HepG2 (cell line): ENCODE data around the gene ATP7B. TPM values are rescaled to one million over a fixed set of nuclear protein-coding genes. Genes with fewer than 3 reads are reported as not detected.

ENCODE experiments used
- CBFB ChIP-seq: sonication (generic); formaldehyde crosslinking; IDR thresholded peaks from 2 replicates; pipeline ENCODE4 v1.4.0; 2020; ENCODE audit warnings: missing genetic modification reagents
- FOXK1 ChIP-seq: sonication (generic); formaldehyde crosslinking; IDR thresholded peaks from 2 replicates; pipeline ENCODE4 v1.4.0; 2020; ENCODE audit warnings: low read depth, missing genetic modification reagents, borderline replicate concordance
- GTF2F1 ChIP-seq: fragments of 150-350 bp; IDR thresholded peaks from 2 replicates; pipeline ENCODE4 v1.6.1; 2014; ENCODE audit warnings: low read length
- MLLT10 ChIP-seq: sonication (generic); formaldehyde crosslinking; IDR thresholded peaks from 2 replicates; pipeline ENCODE4 v1.4.0; 2020; ENCODE audit warnings: missing genetic modification reagents
- POGZ ChIP-seq: sonication (generic); formaldehyde crosslinking; IDR thresholded peaks from 2 replicates; pipeline ENCODE4 v1.4.0; 2020; ENCODE audit warnings: mild to moderate bottlenecking, missing genetic modification reagents
- SAP130 ChIP-seq: IDR thresholded peaks from 2 replicates; pipeline ENCODE4 v1.6.1; 2016; ENCODE audit warnings: low read depth
- SMAD1 ChIP-seq: sonication (generic); formaldehyde crosslinking; IDR thresholded peaks from 2 replicates; pipeline ENCODE4 v1.4.0; 2020; ENCODE audit warnings: missing genetic modification reagents, low read depth, mild to moderate bottlenecking, borderline replicate concordance
- SMARCE1 ChIP-seq: fragments of 450-650 bp; IDR thresholded peaks from 2 replicates; pipeline ENCODE4 v1.6.1; 2017; ENCODE audit warnings: borderline replicate concordance
- SP140L ChIP-seq: sonication (generic); formaldehyde crosslinking; IDR thresholded peaks from 2 replicates; pipeline ENCODE4 v1.4.0; 2020; ENCODE audit warnings: missing genetic modification reagents, borderline replicate concordance
- ZFAT ChIP-seq: sonication (generic); formaldehyde crosslinking; conservative IDR thresholded peaks from 2 replicates; pipeline ENCODE4 v1.8.1; 2023; ENCODE audit warnings: missing genetic modification reagents, inconsistent platforms
- ZFP62 ChIP-seq: sonication (generic); formaldehyde crosslinking; IDR thresholded peaks from 2 replicates; pipeline ENCODE4 v1.4.0; 2020; ENCODE audit warnings: missing genetic modification reagents
- ZNF224 ChIP-seq: sonication (generic); formaldehyde crosslinking; IDR thresholded peaks from 2 replicates; pipeline ENCODE4 v1.5.0; 2020; ENCODE audit warnings: mild to moderate bottlenecking, missing genetic modification reagents
- ZNF331 ChIP-seq: sonication (generic); formaldehyde crosslinking; IDR thresholded peaks from 2 replicates; pipeline ENCODE4 v1.4.0; 2020; ENCODE audit warnings: missing genetic modification reagents
- ZNF558 ChIP-seq: sonication (generic); formaldehyde crosslinking; IDR thresholded peaks from 2 replicates; pipeline ENCODE4 v1.9.0; 2022; ENCODE audit warnings: mild to moderate bottlenecking, missing genetic modification reagents, borderline replicate concordance
- polyA plus RNA-seq, 8 experiments: library from polyadenylated mRNA; depleted of rRNA in 3 of 8; stranded (reverse) in 7 of 8; unstranded in 1 of 8; fragments of >200 nt; fragmentation: Illumina TruSeq in 4 of 8; extraction: Trizol in 4 of 8; gene quantifications; 2 replicates each; pipeline versions ENCODE4 v1.2.1 to v1.2.3, GENCODE V29; 2011 to 2016; ENCODE audit warnings: low read depth in 4 of 8, missing spikeins in 1 of 8, mixed read lengths in 1 of 8; ENCODE audit not compliant: insufficient read depth in 1 of 8
- total RNA-seq, 5 experiments: library from RNA; depleted of rRNA; stranded (reverse); fragments of >200 nt; fragmentation: Illumina TruSeq; extraction: Trizol; gene quantifications; 2 replicates each; pipeline ENCODE4 v1.2.3, GENCODE V29; 2016; ENCODE audit warnings: low read depth in 1 of 5
- TF ChIP-seq, protein P1 (sequence below), 2 experiments: sonication (generic) in 1 of 2; formaldehyde crosslinking in 1 of 2; IDR thresholded peaks; 2 replicates each; pipeline versions ENCODE4 v1.4.0 to v1.6.1; 2016 to 2020; ENCODE audit warnings: borderline replicate concordance in 1 of 2, low read depth in 1 of 2, mild to moderate bottlenecking in 1 of 2, missing genetic modification reagents in 1 of 2
- TF ChIP-seq, protein P2 (sequence below): sonication (generic); formaldehyde crosslinking; IDR thresholded peaks from 2 replicates; pipeline ENCODE4 v1.8.0; 2022; ENCODE audit warnings: mild to moderate bottlenecking, missing genetic modification reagents; ENCODE audit not compliant: insufficient replicate concordance
- TF ChIP-seq, protein P3 (sequence below): sonication (generic); formaldehyde crosslinking; IDR thresholded peaks from 2 replicates; pipeline ENCODE4 v1.4.0; 2020; ENCODE audit warnings: missing genetic modification reagents
- TF ChIP-seq, protein P4 (sequence below), 2 experiments: sonication (generic) in 1 of 2; formaldehyde crosslinking in 1 of 2; IDR thresholded peaks; 2 replicates each; pipeline versions ENCODE4 v1.5.1 to v1.6.1; 2011 to 2020; ENCODE audit warnings: borderline replicate concordance in 1 of 2, low read depth in 1 of 2, low read length in 1 of 2, mild to moderate bottlenecking in 1 of 2, missing genetic modification reagents in 1 of 2, moderate library complexity in 1 of 2

ATP7B gene
- total and polyA plus RNA-seq, 2 of the 13 experiments (the other 11 are each of a cell fraction or from before 2014, with no cell fraction given): 31.8 to 57.4 TPM

DNA sequence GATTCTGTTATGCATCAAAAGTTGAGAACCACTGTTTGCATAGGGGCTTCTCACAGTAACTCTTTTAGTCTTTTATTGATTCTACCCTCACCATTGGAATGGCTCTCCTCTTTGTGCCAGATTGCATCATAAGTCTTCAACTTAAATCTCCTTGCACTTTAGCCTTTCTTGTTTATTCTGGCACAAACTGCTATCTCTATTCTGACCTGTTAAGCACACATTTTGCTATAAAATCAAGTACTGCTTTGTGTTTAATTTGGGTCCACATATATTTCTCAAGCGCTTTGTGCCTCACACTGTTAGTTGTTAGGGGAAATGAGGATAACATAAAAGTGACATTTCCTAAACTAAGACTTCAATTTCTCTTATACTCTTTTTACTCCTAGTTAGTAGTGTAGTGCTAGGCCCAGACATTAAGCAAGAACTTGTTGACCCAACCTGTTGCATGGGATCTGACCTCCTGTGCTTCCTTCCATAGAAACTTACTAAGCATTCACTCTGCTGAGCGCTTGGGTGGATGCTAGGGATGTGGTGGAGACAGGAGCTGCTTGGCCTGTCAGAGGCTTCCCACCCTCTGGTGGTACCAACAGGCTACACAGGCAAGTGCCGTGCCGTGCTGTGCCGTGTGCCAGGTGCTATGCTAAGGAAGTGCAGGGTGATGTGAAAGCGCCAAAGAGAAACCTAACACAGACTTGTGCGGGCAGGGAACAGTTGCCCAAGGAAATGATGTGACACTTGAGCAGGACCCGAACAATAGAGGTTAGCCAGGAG, 14.4 kb upstream of the ATP7B start (continued):
- no peak for TF ChIP-seq ZNF558 (CRISPR knock-in tag)
- TF ChIP-seq POGZ (CRISPR knock-in tag): peak; percentile 35; the same call in 1 of the 2 replicates
- peak; percentile 67; the same call in 1 of the 2 replicates for TF ChIP-seq ZNF331
- no peak for TF ChIP-seq SMARCE1
- TF ChIP-seq ZFAT: no peak
- no peak for TF ChIP-seq ZNF224 (CRISPR knock-in tag)
- no peak for TF ChIP-seq SMAD1 (CRISPR knock-in tag)
- TF ChIP-seq GTF2F1: peak; percentile 77
- TF ChIP-seq, protein P1, sequence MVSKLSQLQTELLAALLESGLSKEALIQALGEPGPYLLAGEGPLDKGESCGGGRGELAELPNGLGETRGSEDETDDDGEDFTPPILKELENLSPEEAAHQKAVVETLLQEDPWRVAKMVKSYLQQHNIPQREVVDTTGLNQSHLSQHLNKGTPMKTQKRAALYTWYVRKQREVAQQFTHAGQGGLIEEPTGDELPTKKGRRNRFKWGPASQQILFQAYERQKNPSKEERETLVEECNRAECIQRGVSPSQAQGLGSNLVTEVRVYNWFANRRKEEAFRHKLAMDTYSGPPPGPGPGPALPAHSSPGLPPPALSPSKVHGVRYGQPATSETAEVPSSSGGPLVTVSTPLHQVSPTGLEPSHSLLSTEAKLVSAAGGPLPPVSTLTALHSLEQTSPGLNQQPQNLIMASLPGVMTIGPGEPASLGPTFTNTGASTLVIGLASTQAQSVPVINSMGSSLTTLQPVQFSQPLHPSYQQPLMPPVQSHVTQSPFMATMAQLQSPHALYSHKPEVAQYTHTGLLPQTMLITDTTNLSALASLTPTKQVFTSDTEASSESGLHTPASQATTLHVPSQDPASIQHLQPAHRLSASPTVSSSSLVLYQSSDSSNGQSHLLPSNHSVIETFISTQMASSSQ (IDR thresholded peaks at IDR 0.05; ENCODE audit: low read depth): peak; percentile 72
- TF ChIP-seq, protein P1 (CRISPR knock-in tag; IDR thresholded peaks at IDR 0.05; ENCODE audit: borderline replicate concordance): peak; percentile 79
- TF ChIP-seq, protein P2, sequence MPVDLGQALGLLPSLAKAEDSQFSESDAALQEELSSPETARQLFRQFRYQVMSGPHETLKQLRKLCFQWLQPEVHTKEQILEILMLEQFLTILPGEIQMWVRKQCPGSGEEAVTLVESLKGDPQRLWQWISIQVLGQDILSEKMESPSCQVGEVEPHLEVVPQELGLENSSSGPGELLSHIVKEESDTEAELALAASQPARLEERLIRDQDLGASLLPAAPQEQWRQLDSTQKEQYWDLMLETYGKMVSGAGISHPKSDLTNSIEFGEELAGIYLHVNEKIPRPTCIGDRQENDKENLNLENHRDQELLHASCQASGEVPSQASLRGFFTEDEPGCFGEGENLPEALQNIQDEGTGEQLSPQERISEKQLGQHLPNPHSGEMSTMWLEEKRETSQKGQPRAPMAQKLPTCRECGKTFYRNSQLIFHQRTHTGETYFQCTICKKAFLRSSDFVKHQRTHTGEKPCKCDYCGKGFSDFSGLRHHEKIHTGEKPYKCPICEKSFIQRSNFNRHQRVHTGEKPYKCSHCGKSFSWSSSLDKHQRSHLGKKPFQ (CRISPR knock-in tag): no peak
- TF ChIP-seq, protein P3, sequence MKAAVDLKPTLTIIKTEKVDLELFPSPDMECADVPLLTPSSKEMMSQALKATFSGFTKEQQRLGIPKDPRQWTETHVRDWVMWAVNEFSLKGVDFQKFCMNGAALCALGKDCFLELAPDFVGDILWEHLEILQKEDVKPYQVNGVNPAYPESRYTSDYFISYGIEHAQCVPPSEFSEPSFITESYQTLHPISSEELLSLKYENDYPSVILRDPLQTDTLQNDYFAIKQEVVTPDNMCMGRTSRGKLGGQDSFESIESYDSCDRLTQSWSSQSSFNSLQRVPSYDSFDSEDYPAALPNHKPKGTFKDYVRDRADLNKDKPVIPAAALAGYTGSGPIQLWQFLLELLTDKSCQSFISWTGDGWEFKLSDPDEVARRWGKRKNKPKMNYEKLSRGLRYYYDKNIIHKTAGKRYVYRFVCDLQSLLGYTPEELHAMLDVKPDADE (CRISPR knock-in tag): no peak
- peak; percentile 58 for TF ChIP-seq SAP130 (CRISPR knock-in tag)
- TF ChIP-seq ZFP62: no peak
- TF ChIP-seq CBFB (CRISPR knock-in tag): no peak
- TF ChIP-seq MLLT10: no peak
- no peak for TF ChIP-seq SP140L (CRISPR knock-in tag)
- peak; percentile 59; the same call in 1 of the 2 replicates for TF ChIP-seq FOXK1 (CRISPR knock-in tag)
- TF ChIP-seq, protein P4, sequence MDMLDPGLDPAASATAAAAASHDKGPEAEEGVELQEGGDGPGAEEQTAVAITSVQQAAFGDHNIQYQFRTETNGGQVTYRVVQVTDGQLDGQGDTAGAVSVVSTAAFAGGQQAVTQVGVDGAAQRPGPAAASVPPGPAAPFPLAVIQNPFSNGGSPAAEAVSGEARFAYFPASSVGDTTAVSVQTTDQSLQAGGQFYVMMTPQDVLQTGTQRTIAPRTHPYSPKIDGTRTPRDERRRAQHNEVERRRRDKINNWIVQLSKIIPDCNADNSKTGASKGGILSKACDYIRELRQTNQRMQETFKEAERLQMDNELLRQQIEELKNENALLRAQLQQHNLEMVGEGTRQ (IDR thresholded peaks at IDR 0.05; ENCODE audit: low read depth, low read length): no peak
- TF ChIP-seq, protein P4 (CRISPR knock-in tag; IDR thresholded peaks at IDR 0.05; ENCODE audit: borderline replicate concordance): no peak
